ENCODE results near the gene CADPS.

The CADPS gene

DNA sequence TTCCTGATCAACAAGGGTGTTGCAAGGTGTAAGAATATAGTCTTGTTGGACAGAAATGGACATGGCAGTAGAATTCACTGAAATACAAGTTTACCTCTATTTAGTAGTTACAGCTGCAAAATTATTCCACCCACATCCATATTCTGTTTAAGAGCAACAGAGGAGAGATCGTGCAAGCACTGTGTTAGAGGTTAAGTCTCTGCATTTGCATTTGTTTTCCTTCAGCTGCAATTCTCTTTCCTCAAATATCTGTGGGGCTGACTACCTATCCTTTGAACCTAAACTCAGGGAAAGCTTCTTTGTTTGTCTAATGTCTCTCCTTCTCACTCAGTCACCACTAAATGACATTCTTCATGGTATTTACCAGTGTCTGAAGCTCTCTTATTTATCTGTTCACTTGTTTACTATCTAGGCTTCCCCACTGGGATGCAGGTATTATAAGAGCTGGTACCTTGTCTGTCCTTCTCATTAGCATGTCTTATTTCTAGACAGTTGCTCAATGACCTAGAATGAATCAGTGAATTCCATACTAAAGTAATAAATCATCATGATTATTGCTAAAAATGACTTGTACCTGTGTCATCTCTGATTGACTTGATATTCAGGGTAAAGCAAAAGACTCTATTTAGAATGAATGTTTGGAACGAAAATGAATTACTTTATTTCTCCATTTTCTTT is 326.5 kb downstream of the CADPS start:
- no peak for DNase-seq

DNA sequence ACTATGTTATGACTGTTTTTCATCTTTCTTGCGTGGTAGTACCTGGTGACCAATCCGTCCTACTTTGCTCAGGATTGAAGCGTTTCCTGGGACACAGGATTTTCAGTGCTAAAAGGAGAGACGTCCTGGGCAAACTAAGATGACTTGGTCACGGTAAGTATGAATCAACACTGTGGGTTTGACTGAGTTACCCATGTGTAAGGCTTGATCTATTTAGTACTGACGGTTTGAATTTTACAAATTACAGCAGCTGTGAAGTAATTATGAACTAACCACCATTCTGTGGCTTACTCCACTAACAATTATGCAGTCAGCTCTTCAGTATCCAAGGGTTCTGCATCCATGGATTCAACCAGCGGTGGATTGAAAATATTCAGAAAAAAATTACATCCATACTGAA is 328.9 kb downstream of the CADPS start:
- DNase-seq: no peak

DNA sequence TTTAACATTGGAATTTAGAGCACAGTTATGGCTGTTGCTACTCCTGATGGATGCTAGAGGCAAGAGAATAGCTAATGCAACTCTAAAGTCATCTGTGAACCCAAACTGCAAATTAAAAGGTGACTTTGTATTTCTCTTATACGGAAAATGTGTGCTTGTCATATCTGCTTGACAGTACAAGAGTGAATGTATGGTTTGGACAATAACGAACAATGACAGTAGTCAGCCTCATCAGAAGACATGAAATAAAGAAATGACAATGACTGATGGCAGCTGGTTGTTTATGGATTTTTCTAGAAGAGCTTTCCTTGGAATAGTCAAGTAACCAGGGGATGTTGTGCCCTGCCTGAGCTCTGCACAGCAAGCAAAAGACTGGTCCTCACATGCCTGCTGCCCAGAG is 333.0 kb downstream of the CADPS start:
- no peak for DNase-seq

DNA sequence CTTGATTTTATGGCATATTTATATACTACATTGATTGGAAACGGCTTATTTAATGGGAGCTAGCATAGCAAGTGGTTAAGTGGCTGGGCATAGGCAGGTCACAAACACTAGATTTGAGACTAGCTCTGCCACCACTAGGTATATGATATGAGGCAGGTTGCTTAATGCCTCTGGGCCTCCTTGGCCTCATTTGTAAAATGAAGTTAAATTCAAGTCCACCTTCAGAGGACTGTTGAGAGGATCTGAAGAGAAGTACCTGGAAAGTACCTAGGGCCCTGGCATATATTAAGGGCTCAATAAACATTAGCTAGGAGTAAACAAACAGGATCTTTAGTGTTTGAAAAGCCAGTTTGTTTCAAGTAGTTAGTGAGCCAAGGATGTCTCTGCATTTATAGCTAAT is 335.5 kb downstream of the CADPS start:
- DNase-seq: no peak

DNA sequence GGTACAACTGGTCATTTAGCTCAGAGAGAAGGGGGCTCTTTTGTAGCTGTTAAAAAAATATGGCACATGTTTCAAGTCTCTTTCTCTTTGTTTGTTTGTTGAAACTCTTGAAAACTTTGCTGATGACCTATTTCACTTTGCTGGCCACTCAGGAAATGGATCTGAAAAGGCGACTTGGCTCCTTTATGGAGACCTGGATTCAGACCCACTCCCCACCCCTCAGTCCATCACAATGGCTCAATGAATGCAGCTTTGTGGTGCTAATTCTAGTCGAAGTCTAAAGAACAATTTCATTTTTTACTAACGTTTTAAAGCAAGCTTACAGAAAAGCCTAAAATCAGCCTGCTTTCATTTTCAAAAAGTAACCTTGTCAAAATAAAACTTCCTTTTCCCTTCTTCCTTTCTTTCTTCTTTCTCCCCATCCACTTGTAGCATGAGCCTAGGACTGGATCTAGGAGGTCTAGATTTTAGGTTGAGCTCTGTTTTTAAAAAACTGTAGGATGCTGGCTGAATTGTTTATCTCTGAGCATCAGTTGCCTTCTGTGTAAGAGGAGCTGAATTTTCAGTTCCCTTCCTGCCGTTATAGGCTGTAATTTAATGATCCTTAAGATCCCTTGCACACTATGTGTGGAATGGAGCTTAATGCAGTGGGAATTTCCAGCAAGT is 336.4 kb downstream of the CADPS start:
- DNase-seq: no peak

DNA sequence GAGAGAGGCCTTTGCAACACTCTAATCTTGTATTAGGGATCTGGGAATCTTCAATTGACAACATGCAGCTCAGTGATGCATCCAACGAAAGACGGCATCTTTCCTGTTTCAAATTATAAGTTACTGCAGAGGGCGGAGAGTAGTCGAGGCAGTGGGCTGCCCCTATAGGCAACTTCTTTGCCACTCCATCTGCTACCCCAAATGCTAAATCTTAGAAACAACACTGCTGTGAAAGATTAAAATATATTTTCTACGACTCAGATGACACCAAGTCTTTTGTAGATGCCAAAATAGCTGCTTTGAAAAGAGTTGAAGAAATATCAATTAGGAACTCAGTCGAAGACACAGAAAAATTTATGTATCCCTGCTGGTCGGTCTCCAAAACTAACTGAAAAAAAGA is 340.9 kb downstream of the CADPS start:
- no peak for DNase-seq

DNA sequence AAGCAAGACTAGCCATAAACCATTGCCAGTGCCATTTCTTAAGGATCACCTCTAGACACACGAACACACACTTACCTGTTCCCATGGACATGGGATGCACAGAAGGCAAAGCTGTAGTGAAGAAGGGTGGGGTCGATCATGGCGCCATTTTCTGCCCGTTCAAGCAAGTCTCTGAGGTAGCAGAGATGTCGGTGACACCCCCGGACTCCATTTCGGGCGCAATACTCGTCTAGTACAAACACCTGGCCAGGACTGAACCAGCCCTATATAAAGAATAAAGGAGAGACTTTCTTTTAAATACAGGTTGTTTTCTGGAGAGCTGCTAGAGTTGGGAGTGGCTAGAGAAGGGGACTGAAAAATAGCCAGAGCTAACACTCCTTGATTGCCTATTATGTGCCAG is 342.4 kb downstream of the CADPS start:
- no peak for DNase-seq

DNA sequence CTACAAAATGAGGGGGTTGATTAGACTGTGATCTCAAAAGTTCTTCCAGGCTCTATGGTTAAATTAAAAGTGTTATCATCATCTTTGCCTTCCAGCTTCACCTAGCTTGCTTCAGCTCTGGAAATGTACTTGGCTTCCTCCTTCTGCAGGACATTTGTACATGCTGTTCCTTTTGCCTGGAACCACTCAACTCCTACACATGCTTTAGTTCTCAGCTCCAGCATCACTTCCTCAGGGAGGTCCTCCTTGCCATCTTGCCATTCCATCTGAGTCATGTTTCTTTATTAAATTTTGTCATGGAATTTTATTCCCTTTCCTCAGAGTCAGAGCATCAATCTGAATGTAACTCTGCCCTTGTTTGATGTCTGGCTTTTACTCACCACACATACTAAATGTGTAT is 343.2 kb downstream of the CADPS start:
- DNase-seq: no peak

DNA sequence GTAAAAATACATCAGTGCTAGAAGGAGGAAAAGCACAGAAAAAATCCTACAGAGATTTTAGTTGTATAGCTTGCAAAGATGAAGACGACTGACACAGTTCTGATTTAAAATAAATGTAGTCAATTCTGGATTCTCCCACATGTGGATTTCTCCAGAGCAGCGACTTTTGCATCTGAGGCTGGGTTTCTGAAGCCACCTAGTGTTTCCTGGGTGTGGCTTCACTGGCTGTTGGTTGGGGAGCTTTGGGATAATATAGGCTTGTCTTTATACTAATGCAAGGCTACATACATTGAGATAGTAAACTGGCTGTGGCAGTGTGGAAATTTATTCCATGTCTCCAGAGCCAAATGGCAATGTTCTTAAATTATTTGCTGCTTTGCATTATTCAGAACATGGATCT is 343.7 kb downstream of the CADPS start:
- no peak for DNase-seq

DNA sequence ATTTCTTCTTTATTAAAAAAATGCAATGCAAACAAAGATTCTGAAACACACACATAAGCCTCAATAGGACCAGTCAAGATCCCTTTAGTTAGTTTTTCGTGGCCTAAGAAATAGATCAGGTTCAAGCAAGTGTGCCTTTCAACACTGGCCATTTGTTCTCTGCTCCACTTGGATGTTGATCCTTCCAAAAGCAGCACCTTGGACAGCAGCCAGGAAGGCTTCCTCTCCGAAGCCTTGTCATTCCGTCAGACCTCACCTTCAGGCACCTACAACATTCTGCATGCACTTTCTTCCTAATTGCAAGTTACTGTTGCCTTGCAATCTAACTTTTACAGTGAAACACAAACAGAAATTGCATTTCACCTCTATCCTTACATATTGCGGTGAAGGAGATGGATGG is 346.0 kb downstream of the CADPS start:
- no peak for DNase-seq

DNA sequence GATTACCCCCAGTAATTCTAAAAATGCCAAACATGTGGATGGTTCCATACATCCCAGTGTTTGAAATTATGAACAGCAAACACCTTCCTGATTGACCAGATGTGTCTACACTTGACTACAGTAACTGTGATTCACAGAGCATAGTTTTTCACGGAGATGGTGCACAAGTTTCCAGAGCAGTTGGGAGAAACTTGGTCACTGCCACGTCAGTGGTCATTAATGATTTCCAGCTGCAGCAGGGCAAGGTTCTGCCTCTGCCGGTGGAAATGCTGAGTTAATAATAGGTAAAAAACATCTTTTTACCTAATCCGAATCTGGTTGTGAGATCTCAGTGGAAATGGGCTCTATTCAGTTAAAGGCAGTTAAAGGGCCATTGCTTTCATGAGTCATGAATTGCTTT is 347.7 kb downstream of the CADPS start:
- no peak for DNase-seq

DNA sequence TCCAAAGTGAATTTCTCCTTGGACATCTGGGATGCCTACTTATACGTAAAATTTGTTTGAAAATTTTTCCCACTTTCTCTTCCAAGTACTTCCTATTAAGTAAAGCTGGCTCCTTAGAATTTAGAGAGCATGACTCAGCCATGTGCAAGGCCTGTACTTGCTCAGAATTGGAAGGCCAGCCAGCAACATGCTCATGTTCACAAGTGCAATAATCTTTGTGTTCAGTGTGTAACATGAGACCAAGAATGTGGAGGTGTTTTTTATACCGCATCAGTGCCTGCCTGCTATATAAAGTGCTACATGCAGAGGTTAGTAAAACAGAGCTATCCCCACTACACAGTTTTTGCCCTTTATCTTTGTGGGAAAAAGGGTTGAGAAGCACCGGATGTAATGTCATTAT is 349.9 kb downstream of the CADPS start:
- DNase-seq: no peak

DNA sequence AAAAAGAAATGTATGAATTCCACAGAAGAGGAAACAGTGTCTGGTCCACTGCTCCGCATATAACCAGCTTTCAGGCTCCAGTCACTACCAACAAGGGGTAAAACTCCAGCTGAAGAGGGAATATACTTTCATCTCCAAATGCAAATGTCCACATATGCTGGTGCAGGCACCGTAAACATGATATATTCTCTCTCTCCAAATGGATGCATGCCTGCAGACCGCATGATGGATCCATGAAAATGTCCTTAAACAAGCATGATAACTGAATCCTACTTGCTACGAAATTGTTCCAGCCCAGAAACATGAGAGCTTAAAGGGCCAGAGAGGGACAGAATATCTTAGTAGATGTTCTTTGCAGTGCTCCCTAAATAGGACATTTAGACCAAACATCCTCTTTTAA is 351.5 kb downstream of the CADPS start:
- DNase-seq: no peak

DNA sequence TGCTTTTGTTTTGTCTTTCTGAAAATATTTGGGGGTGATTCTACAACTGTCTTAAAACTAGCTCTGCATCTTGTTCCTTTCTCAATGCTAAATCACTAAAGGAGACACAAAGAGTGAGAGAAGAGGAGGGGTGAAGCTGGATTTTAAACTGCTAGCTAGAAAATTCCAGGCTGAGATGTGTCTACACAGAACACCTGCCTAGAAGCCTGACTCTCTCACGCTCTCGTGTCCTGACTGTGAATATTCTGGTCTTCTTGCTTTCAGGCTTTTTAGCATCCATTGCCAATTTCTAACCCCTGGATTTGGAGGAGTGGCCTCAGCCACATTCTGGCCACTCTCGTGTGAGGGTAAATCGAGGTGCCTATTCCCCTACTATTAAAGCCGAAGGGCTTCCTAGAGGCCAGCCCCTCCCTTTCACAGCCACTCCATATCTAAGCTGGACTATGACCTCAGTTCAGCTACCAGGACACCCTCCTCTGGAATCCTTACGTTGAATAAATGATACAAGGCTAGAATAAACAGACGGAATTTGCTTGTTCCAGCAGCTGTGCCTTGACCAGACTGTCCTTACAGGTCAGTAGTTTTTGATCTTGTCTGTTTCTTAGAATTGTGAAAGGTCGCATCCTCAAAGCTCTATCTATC is 353.6 kb downstream of the CADPS start:
- DNase-seq: no peak

DNA sequence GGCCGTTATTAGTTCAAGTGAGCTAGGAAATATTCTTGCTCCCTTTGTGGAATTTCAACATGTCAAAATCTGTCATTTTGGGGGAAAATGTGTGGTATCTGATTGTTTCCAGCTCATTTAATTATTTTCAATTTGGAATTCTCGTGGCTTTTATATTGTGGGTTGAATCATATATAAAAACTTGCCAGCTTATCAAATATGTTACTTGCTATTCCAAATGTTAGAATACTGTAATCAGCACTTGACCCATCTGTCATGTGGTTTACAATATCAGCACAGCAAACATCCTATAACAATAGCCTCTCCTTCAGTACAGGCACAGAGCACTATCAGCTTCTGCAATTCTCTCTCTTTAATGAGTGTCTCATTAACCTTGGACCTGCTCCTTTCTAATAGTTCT is 371.7 kb downstream of the CADPS start:
- DNase-seq: no peak

DNA sequence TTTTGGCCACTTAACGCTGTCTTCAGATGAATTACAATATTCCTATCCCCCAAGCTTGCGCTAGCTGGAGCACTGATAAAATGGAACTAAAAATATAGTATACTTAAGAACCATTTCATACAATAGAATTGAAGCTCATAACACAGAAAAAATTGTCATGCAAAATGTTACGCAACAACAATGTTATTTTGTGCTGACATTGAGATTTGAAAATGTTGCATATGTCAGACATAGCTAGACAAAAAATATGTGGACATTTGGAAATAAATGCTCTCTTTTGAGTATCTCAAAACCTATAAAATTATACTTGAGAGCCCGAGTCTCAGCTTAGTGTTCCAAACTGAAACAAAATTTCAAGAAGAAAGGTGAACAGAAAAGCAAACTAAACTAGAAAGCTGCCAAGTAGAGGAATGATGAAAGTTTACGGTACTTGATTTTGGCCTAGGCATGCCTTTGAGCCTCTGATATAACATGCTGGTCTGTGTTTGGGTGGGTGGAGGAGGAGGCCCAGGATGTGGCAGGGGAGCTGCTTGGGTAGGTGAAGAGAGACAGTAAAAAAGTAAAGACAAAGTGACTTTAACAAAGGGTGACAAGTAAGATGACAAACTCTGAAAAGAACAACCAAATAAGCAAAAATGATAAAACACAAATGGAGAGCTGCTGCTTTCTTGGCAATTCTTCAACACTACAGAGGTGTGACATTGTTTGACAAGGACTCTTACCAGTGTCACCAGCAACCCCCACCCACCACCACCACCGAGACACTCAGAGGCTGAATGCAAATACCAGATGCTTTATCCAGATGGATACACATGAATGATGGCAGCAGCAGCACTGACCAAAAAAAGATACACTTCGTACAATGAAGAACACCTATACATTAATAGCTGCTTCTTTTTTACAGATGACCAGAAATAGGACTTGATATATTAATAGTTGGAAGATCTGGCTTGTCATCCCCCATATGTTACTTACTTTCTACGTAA is 372.6 kb downstream of the CADPS start:
- DNase-seq: no peak

DNA sequence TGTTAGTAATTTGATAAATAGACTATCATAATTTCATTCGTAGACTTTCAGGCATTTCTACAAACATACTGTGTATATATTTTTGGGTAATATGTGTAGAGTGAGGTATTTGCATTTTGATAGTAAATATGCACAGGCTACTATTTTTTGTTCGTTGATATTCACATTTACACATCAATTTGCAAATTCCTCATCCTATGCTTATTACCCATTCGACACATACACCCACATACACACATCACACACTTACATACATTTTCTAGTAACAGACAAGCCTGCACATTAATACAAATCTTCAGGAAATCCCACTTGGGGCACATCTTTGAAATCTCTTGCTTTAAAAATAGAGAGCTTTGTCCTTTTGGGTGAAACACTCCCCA is 373.9 kb downstream of the CADPS start:
- no peak for DNase-seq

DNA sequence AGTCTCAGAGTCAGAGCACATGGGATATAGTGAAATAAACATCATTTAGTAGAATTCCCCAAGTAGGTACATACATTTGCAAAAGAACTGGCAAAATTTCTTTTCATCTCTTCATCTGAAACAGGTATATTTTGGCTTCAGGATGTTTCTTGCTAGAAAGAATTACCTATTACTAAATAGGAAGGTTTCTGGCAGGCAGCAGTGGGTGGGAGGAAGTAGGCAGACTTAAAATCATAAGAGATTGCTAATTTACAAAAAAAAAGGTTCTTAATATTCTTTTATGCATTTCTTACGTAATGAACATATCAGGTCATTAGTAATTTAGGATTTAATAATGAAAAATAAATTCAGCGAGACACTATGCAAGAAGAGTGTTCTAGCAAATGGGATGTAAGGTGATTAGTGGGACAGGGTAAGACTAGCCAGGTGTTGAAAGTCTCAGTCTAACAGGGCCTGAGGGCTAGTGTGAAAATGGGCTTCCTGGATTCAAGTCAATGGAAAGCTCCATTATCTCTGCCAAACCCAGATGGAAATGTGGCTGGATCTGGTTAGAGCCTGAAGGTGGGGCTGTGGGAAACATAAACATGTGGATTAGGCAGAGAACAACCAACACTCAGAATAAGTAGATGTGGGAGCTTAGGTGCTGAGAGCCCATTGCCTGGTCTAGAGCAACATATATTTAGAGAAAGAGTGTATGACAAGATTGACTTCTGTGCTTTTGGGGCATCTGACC is 374.5 kb downstream of the CADPS start:
- no peak for DNase-seq

DNA sequence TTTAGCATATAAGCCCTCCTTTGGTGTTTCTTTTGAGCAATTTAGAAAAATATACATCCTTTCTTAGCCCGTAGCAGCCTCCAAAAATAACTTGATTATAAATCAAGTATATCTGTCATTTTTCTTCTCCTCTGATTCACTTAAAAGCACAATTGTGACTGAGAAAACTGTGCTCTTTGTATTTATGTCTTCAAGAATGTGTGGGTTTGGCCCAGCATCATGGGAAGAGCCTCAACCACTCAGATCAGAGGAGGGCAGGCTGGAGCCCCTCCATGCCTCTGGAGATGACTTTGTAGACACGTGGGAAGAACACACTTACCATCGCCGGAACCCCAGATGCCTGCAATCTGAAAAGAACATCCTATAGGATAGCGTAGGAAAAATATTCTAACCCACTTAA is 378.1 kb downstream of the CADPS start:
- no peak for DNase-seq

DNA sequence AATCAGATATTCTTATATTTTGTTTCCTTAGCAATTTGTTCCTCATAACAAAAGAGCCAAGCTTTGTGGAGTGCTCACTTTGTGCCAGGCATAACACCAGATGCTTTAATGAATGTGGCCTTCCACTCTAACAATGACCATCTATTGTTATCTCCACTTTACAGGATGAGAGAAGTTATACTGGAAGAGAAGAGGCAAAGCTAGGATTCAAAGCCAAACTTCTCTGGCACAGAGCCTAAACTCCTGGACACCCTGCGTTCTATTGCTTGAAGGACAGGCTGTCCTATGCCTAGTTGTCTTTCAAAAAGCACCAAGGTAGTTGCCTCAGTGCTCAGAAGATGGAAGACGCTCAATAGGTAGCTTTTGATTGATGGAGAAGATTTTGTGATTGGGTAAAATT is 378.7 kb downstream of the CADPS start:
- no peak for DNase-seq

DNA sequence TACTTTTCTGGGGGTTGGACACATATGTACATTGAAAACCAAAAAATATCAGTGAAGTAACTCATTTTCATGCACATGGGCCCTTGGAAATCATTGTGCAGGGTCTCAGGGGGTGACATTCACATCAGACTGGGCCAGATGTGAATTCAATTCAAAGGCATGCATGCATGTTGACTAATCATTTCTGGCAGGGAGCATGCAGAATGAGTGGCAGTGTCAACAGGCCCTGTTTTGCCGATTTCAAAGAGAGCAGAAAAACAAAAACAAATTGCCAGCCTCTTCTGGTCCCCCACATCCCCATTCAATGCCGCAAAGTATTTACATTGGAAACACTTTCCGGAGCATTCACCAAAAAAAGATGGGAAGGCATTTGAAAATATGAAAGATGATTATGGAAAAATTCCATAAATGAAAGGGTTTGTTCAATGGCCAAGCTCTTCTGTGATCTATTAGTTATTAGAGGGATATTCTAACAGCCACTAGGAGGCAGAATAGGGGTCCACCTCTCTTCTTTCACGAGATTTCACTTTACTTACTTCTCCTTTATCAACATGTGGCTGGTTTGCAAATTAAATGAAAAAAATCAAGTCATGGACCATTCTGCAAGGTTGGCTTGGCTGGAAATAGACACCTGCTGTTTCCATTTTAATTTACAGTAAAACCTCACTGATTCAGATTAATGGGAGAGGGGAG is 382.0 kb downstream of the CADPS start:
- no peak for DNase-seq

DNA sequence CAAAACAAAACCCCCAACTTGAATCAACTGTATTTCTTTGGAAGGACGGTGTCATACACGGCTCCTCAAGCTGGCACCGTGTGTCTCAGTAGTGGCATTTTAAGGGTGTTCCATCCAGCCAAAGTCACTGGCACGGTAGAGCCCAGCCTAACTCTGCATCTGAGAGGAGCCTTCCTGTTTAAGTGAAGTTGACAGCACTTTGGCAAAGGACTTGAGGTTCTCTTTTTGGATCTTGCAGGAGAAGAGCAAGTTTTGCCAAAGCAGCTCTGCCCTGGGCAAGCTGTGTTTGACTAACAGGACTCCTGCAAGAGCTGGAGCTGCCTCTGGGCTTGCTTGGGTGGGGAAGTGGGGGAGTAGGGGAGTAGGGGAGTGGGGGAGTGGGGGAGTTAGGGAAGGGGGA is 392.3 kb downstream of the CADPS start:
- DNase-seq: no peak

All from T1000 (cell line).